Measurements from ENCODE around the gene OTUB2. TPM values are rescaled to one million over a fixed set of nuclear protein-coding genes. Genes with fewer than 3 reads are reported as not detected.

The OTUB2 gene
- total RNA-seq, 1 donor = 2.8 TPM

GRCh38 chr14:94009767-94010166, 16.4 kb upstream of the OTUB2 start:
- DNase-seq (ENCODE audit: low read depth) = peak; percentile 64
- TF ChIP-seq CTCF (IDR thresholded peaks at IDR 0.05; ENCODE audit: insufficient read depth, low read length) = no peak
- H3K4me3 ChIP-seq (ENCODE audit: low read depth, low read length) = no peak overlapping the region

GRCh38 chr14:94010625-94011024, 15.5 kb upstream of the OTUB2 start:
- DNase-seq (ENCODE audit: low read depth) = no peak
- no peak overlapping the region for H3K4me3 ChIP-seq (ENCODE audit: low read depth, low read length)
- no peak for TF ChIP-seq CTCF (IDR thresholded peaks at IDR 0.05; ENCODE audit: insufficient read depth, low read length)

- peak; percentile 42 for DNase-seq (ENCODE audit: low read depth)
- H3K4me3 ChIP-seq (ENCODE audit: low read depth, low read length) = no peak overlapping the region
These were observed 14.3 kb upstream of the OTUB2 start for GRCh38 chr14:94011795-94012194.

GRCh38 chr14:94014382-94014781, 11.8 kb upstream of the OTUB2 start:
- DNase-seq (ENCODE audit: low read depth) = no peak
- H3K4me3 ChIP-seq (ENCODE audit: low read depth, low read length) = no peak overlapping the region
- TF ChIP-seq CTCF (IDR thresholded peaks at IDR 0.05; ENCODE audit: insufficient read depth, low read length) = no peak

More at GRCh38 chr14:94011795-94012194, 14.3 kb upstream of the OTUB2 start:
- no peak for TF ChIP-seq CTCF (IDR thresholded peaks at IDR 0.05; ENCODE audit: insufficient read depth, low read length)

- no peak overlapping the region for H3K4me3 ChIP-seq (ENCODE audit: low read depth, low read length)
- no peak for TF ChIP-seq CTCF (IDR thresholded peaks at IDR 0.05; ENCODE audit: insufficient read depth, low read length)
- no peak for DNase-seq (ENCODE audit: low read depth)
These were observed 10.9 kb upstream of the OTUB2 start for GRCh38 chr14:94015223-94015622.

GRCh38 chr14:94016446-94016976, 9.6 kb upstream of the OTUB2 start:
- no peak for DNase-seq (ENCODE audit: low read depth)
- no peak for TF ChIP-seq CTCF (IDR thresholded peaks at IDR 0.05; ENCODE audit: insufficient read depth, low read length)
- no peak overlapping the region for H3K4me3 ChIP-seq (ENCODE audit: low read depth, low read length)

GRCh38 chr14:94018308-94018707, 7.8 kb upstream of the OTUB2 start:
- no peak for TF ChIP-seq CTCF (IDR thresholded peaks at IDR 0.05; ENCODE audit: insufficient read depth, low read length)
- DNase-seq (ENCODE audit: low read depth) = no peak
- H3K4me3 ChIP-seq (ENCODE audit: low read depth, low read length) = no peak overlapping the region

Data from fibroblast of the aortic adventitia (primary cell).